ENCODE measurements around the gene MMD. TPM values are rescaled to one million over a fixed set of nuclear protein-coding genes. Genes with fewer than 3 reads are reported as not detected.

Gene MMD
- total and polyA plus RNA-seq, 2 of the 13 experiments (the other 11 are each of a cell fraction or from before 2014, with no cell fraction given), result 121 to 225 TPM

- TF ChIP-seq ZNF605 (CRISPR knock-in tag; IDR thresholded peaks at IDR 0.05) (peak; percentile 92), HMG20B (CRISPR knock-in tag; conservative IDR thresholded peaks at IDR 0.05) (0 out of 2 replicates have a peak, but pooled peaks have one; percentile 28), ZNF646 (CRISPR knock-in tag; IDR thresholded peaks at IDR 0.05) (no peak), ZFP90 (CRISPR knock-in tag; IDR thresholded peaks at IDR 0.05; ENCODE audit: borderline replicate concordance) (peak; percentile 9; the same call in 1 of the 2 replicates), RARA (CRISPR knock-in tag; IDR thresholded peaks at IDR 0.05) (no peak; the same call in 1 of the 2 replicates), U2AF1 (optimal IDR thresholded peaks at IDR 0.05; ENCODE audit: low read depth, low read length) (peak; percentile 80), GLMP (CRISPR knock-in tag; IDR thresholded peaks at IDR 0.05; ENCODE audit: borderline replicate concordance) (no peak), GLI4 (CRISPR knock-in tag; IDR thresholded peaks at IDR 0.05; ENCODE audit: borderline replicate concordance) (no peak; the same call in 1 of the 2 replicates), HDAC2 (CRISPR knock-in tag; IDR thresholded peaks at IDR 0.05) (peak; percentile 35; the same call in 1 of the 2 replicates), ZNF614 (CRISPR knock-in tag; IDR thresholded peaks at IDR 0.05; ENCODE audit: borderline replicate concordance) (no peak; the same call in 1 of the 2 replicates), ZNF18 (CRISPR knock-in tag; IDR thresholded peaks at IDR 0.05; ENCODE audit: insufficient replicate concordance) (peak; percentile 81), EEA1 (CRISPR knock-in tag; IDR thresholded peaks at IDR 0.05; ENCODE audit: borderline replicate concordance) (peak; percentile 68; the same call in 1 of the 2 replicates), ZC3H4 (CRISPR knock-in tag; IDR thresholded peaks at IDR 0.05; ENCODE audit: borderline replicate concordance) (no peak), ZNF234 (CRISPR knock-in tag; conservative IDR thresholded peaks at IDR 0.05) (0 out of 2 replicates have a peak, but pooled peaks have one; percentile 51), ZFAT (CRISPR knock-in tag; conservative IDR thresholded peaks at IDR 0.05) (no peak), PBX2 (CRISPR knock-in tag; IDR thresholded peaks at IDR 0.05) (no peak), RFXAP (CRISPR knock-in tag; IDR thresholded peaks at IDR 0.05; ENCODE audit: borderline replicate concordance) (no peak; the same call in 1 of the 2 replicates), ZNF3 (CRISPR knock-in tag; IDR thresholded peaks at IDR 0.05) (no peak), SMARCC2 (IDR thresholded peaks at IDR 0.05) (no peak)
Measured at GRCh38 chr17:55421179-55421934, at the start of gene MMD (continued).
